CD14-positive monocyte (primary cell): ENCODE measurements around the gene TRA2B. TPM values are rescaled to one million over a fixed set of nuclear protein-coding genes. Genes with fewer than 3 reads are reported as not detected.

Source experiments
- DNase-seq, 3 donors: peaks; one replicate each; pipeline ENCODE4 v3.0.0-alpha.2; 2011 to 2022
- H2AFZ ChIP-seq: 2 replicates; pipeline ENCODE4 v1.6.0; 2012; ENCODE audit warnings: mild to moderate bottlenecking, low read depth, low read length, inconsistent platforms; ENCODE audit not compliant: insufficient read depth, poor library complexity, severe bottlenecking
- H3K27ac ChIP-seq, 2 donors: 1 replicate in 1 of 2; 2 replicates in 1 of 2; pipeline ENCODE4 v1.5.1; 2012 to 2013; ENCODE audit warnings: low read length in 2 of 2, control low read depth in 1 of 2, inconsistent platforms in 1 of 2, low read depth in 1 of 2, mild to moderate bottlenecking in 1 of 2
- H3K27me3 ChIP-seq, 2 donors: one replicate each; pipeline versions ENCODE4 v1.6.0 to v1.6.1; 2011 to 2013; ENCODE audit warnings: low read length in 2 of 2; ENCODE audit not compliant: control insufficient read depth in 2 of 2, insufficient read depth in 2 of 2
- H3K36me3 ChIP-seq, 2 donors: replicated peaks in 1 of 2; 1 replicate in 1 of 2; 2 replicates in 1 of 2; pipeline versions ENCODE4 v1.5.1 to v1.6.1; 2012 to 2013; ENCODE audit warnings: low read length in 2 of 2, control low read depth in 1 of 2, inconsistent platforms in 1 of 2, mild to moderate bottlenecking in 1 of 2; ENCODE audit not compliant: insufficient read depth in 2 of 2, control insufficient read depth in 1 of 2
- H3K4me1 ChIP-seq, 2 donors: 1 replicate in 1 of 2; 2 replicates in 1 of 2; pipeline versions ENCODE4 v1.5.1 to v1.6.1; 2012 to 2013; ENCODE audit warnings: low read length in 2 of 2, control low read depth in 1 of 2, inconsistent platforms in 1 of 2, mild to moderate bottlenecking in 1 of 2, moderate library complexity in 1 of 2; ENCODE audit not compliant: insufficient read depth in 2 of 2, control insufficient read depth in 1 of 2
- H3K4me2 ChIP-seq: replicated peaks from 2 replicates; pipeline ENCODE3; 2012; ENCODE audit warnings: low read length, moderate library complexity, mild to moderate bottlenecking; ENCODE audit not compliant: poor library complexity, severe bottlenecking; ENCODE audit errors: extremely low read depth
- H3K4me3 ChIP-seq, 3 experiments: fragments of 200-600 bp in 1 of 3; sonication (generic) in 1 of 3; replicated peaks in 1 of 3; 1 replicate in 2 of 3; 2 replicates in 1 of 3; pipeline ENCODE4 v1.5.1; 2011 to 2013; ENCODE audit warnings: low read length in 3 of 3, mild to moderate bottlenecking in 3 of 3, control low read depth in 2 of 3, low read depth in 2 of 3, inconsistent platforms in 1 of 3, moderate library complexity in 1 of 3
- H3K79me2 ChIP-seq: 2 replicates; pipeline ENCODE4 v1.6.0; 2012; ENCODE audit warnings: mild to moderate bottlenecking, control low read depth, inconsistent platforms, low read length, moderate library complexity; ENCODE audit not compliant: insufficient read depth
- H3K9ac ChIP-seq: 2 replicates; pipeline ENCODE4 v1.6.0; 2017; ENCODE audit warnings: low read length, mild to moderate bottlenecking; ENCODE audit not compliant: insufficient read depth, poor library complexity, severe bottlenecking
- H3K9me3 ChIP-seq, 2 donors: replicated peaks in 1 of 2; 1 replicate in 1 of 2; 2 replicates in 1 of 2; pipeline versions ENCODE4 v1.5.1 to v1.6.1; 2012 to 2013; ENCODE audit warnings: low read length in 2 of 2, control low read depth in 1 of 2; ENCODE audit not compliant: control insufficient read depth in 1 of 2, insufficient read depth in 1 of 2
- H4K20me1 ChIP-seq: 2 replicates; pipeline ENCODE4 v1.6.0; 2012; ENCODE audit warnings: mild to moderate bottlenecking, low read length, control low read depth, moderate library complexity; ENCODE audit not compliant: insufficient read depth
- H3K27ac Mint-ChIP-seq, 7 donors: one replicate each; pipeline ENCODE4 v1.8.0; 2020; ENCODE audit warnings: mild to moderate bottlenecking in 7 of 7, mixed read lengths in 7 of 7, moderate library complexity in 6 of 7, inconsistent platforms in 2 of 7
- H3K27me3 Mint-ChIP-seq, 3 donors: one replicate each; pipeline ENCODE4 v1.8.0; 2021 to 2022; ENCODE audit warnings: low read depth in 3 of 3, mild to moderate bottlenecking in 3 of 3, mixed read lengths in 3 of 3, moderate library complexity in 3 of 3, inconsistent platforms in 1 of 3
- H3K36me3 Mint-ChIP-seq, 2 donors: one replicate each; pipeline ENCODE4 v1.8.0; 2020; ENCODE audit warnings: mixed read lengths in 2 of 2, inconsistent platforms in 1 of 2, mild to moderate bottlenecking in 1 of 2
- H3K4me1 Mint-ChIP-seq: one replicate; pipeline ENCODE4 v1.8.0; 2020; ENCODE audit warnings: mild to moderate bottlenecking, mixed read lengths
- H3K4me3 Mint-ChIP-seq, 2 donors: one replicate each; pipeline ENCODE4 v1.8.0; 2020; ENCODE audit warnings: mild to moderate bottlenecking in 2 of 2, mixed read lengths in 2 of 2, moderate library complexity in 1 of 2
- H3K9me3 Mint-ChIP-seq, 7 donors: one replicate each; pipeline ENCODE4 v1.8.0; 2020 to 2022; ENCODE audit warnings: mixed read lengths in 7 of 7, mild to moderate bottlenecking in 6 of 7, moderate library complexity in 6 of 7, inconsistent platforms in 2 of 7
- CTCF ChIP-seq: fragments of 200-600 bp; IDR thresholded peaks from one replicate; pipeline ENCODE4 v1.8.0; 2022; ENCODE audit warnings: antibody characterized with exemption, mild to moderate bottlenecking
- WGBS: methylation state at CpG from one replicate; pipeline ENCODE4 v1.1.5; 2013; ENCODE audit warnings: missing lambda C conversion rate; ENCODE audit not compliant: insufficient coverage; 5-methylcytosine and 5-hydroxymethylcytosine counted together
- intact Hi-C, 2 donors: fragments of 100-400 bp; cut with micrococcal nuclease; formaldehyde crosslinking; loops; one replicate each; pipeline versions ENCODE4 v1.15.0 to v1.15.1; 2023
- polyA plus RNA-seq, 3 donors: library from polyadenylated mRNA; depleted of rRNA in 1 of 3; unstranded in 2 of 3; stranded (reverse) in 1 of 3; fragments of 300-500 nt in 2 of 3; fragments of >200 nt in 1 of 3; fragmentation: Illumina TruSeq in 2 of 3; gene quantifications; 1 replicate in 2 of 3; 2 replicates in 1 of 3; pipeline ENCODE4 v1.2.3, GENCODE V29; 2012 to 2021

TRA2B gene
- polyA plus RNA-seq, 3 donors, result 99.9 to 507 (median 121) TPM

DNA sequence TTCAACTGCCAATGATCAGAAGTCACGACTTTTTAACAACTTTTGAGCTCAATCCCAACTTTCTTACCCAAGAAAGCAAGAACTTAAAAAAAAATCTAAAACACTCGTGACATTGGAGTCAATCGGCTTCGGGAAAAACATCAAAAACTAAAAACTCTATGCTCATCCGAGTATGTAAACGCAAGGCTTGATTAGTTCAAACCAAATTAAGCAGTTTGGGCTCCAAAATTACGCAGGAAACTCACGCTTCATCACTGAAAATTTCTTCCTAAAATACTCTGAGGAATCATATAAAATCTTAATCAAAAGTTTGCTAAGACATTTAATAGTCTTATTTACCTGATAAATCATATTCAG lies 1.6 kb downstream of the TRA2B start:
- no peaks in the 10 kb centered on the region for H3K9me3 ChIP-seq
- H2AFZ ChIP-seq, result no peak overlapping the region
- Mint-ChIP-seq H3K27ac (peak overlapping the region in 6 of 7 donors; percentile 73 to 100 (median 100)), H3K9me3 (peaks cover 0 to 5% (median 2%) of the 10 kb centered on the region in 7 donors), H3K27me3 (peaks cover 0 to 4% (median 0%) of the 10 kb centered on the region in 3 donors), H3K36me3 (peaks cover 11 to 18% of the 10 kb centered on the region in 2 donors), H3K4me3 (peak overlapping the region; percentile 100), H3K4me1 (peaks cover 50% of the 10 kb centered on the region)
- TF ChIP-seq CTCF, result no peak
- peak overlapping the region in 1 of 2 donors; percentile 97 for H3K27ac ChIP-seq
- H3K27me3 ChIP-seq, result no peaks in the 10 kb centered on the region
- 0% methylated on average over 5 of the region's 8 CpGs for WGBS
- peak overlapping the region; percentile 76 to 100 (median 99) for H3K4me3 ChIP-seq
- peaks cover 65% of the 10 kb centered on the region for H4K20me1 ChIP-seq
- DNase-seq, result no peak
- H3K9ac ChIP-seq, result peak overlapping the region; percentile 99
- H3K4me2 ChIP-seq, result peak overlapping the region; percentile 90
- H3K4me1 ChIP-seq, result peaks cover 39 to 54% of the 10 kb centered on the region in 2 donors
- H3K79me2 ChIP-seq, result peaks cover 70% of the 10 kb centered on the region
- H3K36me3 ChIP-seq, result peaks cover 0 to 1% of the 10 kb centered on the region in 2 donors
- intact Hi-C loops, result loop anchor here (5.0 to 10.0 kb wide), 4 partner anchors 109 to 849 kb away; partner anchors contain the start of genes IGF2BP2 (in 2 of the 2), EIF4A2 (in 1 of the 2) and ETV5 (in 1 of the 2)

DNA sequence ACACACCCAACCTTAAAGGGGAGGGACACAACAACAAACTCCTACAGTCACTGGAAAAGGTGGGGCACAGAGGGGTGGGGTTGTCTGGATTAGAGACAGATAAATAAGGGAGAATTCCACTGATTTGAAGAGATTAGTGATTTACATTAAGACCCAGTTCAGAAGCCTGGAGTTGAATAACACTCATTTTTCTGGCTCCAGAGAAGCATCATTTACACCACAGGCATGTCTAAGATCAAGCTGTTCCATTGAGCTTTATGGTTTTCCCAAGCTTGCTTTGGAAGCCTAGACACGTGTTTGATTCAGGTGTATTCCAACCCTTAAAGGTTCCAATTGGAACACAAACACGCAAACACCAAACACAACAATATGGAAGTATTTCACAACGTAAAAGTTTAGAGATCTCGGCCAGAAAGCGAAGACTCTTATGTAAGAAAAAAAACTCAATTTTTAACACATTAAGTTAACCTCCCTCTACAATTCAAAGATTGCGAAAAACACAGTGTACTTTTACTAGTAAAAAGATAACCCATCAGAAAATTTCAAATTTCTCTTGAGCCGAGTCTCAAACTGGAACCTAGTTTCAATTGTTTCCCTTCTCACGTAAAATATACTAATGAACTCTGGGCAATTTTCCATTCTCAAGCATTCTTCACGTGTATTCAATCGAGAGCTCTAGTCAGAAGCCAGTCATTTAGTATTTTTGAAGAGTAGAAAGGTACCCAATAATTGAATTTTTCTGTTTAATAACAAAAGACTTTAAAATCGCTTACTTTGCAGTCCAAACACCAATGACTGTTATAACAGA lies 2.1 kb downstream of the TRA2B start:
- Mint-ChIP-seq H3K27ac (peak overlapping the region; percentile 60 to 100 (median 100)), H3K27me3 (peaks cover 0 to 4% (median 0%) of the 10 kb centered on the region in 3 donors), H3K9me3 (peaks cover 0 to 5% (median 2%) of the 10 kb centered on the region in 7 donors), H3K4me1 (peaks cover 56% of the 10 kb centered on the region), H3K4me3 (peak overlapping the region; percentile 100), H3K36me3 (peaks cover 16 to 24% of the 10 kb centered on the region in 2 donors)
- Histone ChIP-seq H3K27ac (peak overlapping the region in 1 of 2 donors; percentile 97), H3K9ac (peak overlapping the region; percentile 99), H3K27me3 (no peaks in the 10 kb centered on the region), H4K20me1 (peaks cover 71% of the 10 kb centered on the region), H3K79me2 (peaks cover 76% of the 10 kb centered on the region), H3K4me2 (peak overlapping the region; percentile 90), H3K9me3 (no peaks in the 10 kb centered on the region), H3K4me1 (peaks cover 45 to 59% of the 10 kb centered on the region in 2 donors), H2AFZ (no peak overlapping the region), H3K36me3 (peaks cover 0 to 7% of the 10 kb centered on the region in 2 donors), H3K4me3 (peak overlapping the region; percentile 76 to 100 (median 99))
- WGBS, result 0% methylated on average over 5 of the region's 11 CpGs
- intact Hi-C loops, result loop anchor here (5.0 to 10.0 kb wide), 4 partner anchors 108 to 849 kb away; partner anchors contain the start of genes IGF2BP2 (in 2 of the 2), EIF4A2 (in 1 of the 2) and ETV5 (in 1 of the 2)
- no peak for TF ChIP-seq CTCF
- no peak for DNase-seq
